ENCODE measurements around the gene PSMB2. TPM values are rescaled to one million over a fixed set of nuclear protein-coding genes. Genes with fewer than 3 reads are reported as not detected.
"Not testable (repeated sequence)": the region's sequence is repeated elsewhere in the genome, so short reads cannot be mapped to it uniquely, and the experiment has no call there.

Gene PSMB2
- total RNA-seq, 4 donors from 2014 or later: 16.1 to 41.6 (median 29.0) TPM

GRCh38 chr1:35580949-35581388 lies 60.4 kb downstream of the PSMB2 start:
- WGBS, 2 donors (ENCODE audit: low coverage in 1 of 2): 31 to 42% methylated on average over 4 of the region's 4 CpGs
- no peak for DNase-seq
- no peaks in the 10 kb centered on the region for H3K9me3 ChIP-seq
- no peak overlapping the region for H3K4me3 ChIP-seq
- peaks cover 0 to 22% (median 12%) of the 10 kb centered on the region in 4 donors for H3K4me1 ChIP-seq
- no peak overlapping the region for H3K27ac ChIP-seq
- no peaks in the 10 kb centered on the region for H3K36me3 ChIP-seq
- TF ChIP-seq POLR2A (IDR thresholded peaks at IDR 0.05): no peak
- TF ChIP-seq CTCF (IDR thresholded peaks at IDR 0.05): no peak
- TF ChIP-seq EP300 (IDR thresholded peaks at IDR 0.05; ENCODE audit: low read depth): no peak
- no peak for TF ChIP-seq POLR2AphosphoS5 (IDR thresholded peaks at IDR 0.05)
- in situ Hi-C loops (cut with MboI; ENCODE audit: low pct_ligation_motif_present in 1 of 4, low pct_unique_long_range_greater_than_20kb in 1 of 4, low sequenced_read_pairs in 3 of 4): no loop called here
- peaks cover 17% of the 10 kb centered on the region for H3K27me3 ChIP-seq
- intact Hi-C loops (cut with DNase I; ENCODE audit: low total_unique reads): no loop called here

- no peaks in the 10 kb centered on the region for H3K9me3 ChIP-seq
- 17% methylated on average over 43 of the region's 70 CpGs; no CpG with 5 or more reads in 1 of the 2 donors for WGBS, 2 donors (ENCODE audit: low coverage in 1 of 2)
- TF ChIP-seq POLR2A (IDR thresholded peaks at IDR 0.05) (no peak), EP300 (IDR thresholded peaks at IDR 0.05; ENCODE audit: low read depth) (no peak), POLR2AphosphoS5 (IDR thresholded peaks at IDR 0.05) (no peak), CTCF (IDR thresholded peaks at IDR 0.05) (no peak)
- intact Hi-C loops (cut with DNase I; ENCODE audit: low total_unique reads): no loop called here
- peak overlapping the region in 1 of 4 donors; percentile 3 for H3K27ac ChIP-seq
- DNase-seq: peak; percentile 59
- no peaks in the 10 kb centered on the region for H3K36me3 ChIP-seq
- in situ Hi-C loops (cut with MboI; ENCODE audit: low pct_ligation_motif_present in 1 of 4, low pct_unique_long_range_greater_than_20kb in 1 of 4, low sequenced_read_pairs in 3 of 4): no loop called here
- peaks cover 0 to 37% (median 24%) of the 10 kb centered on the region in 4 donors for H3K4me1 ChIP-seq
- peak overlapping the region; percentile 26 to 59 (median 32) for H3K4me3 ChIP-seq
- peaks cover 52% of the 10 kb centered on the region for H3K27me3 ChIP-seq
Observed at GRCh38 chr1:35577071-35577998, 64.0 kb downstream of the PSMB2 start.

- H3K27me3 ChIP-seq: peaks cover 58% of the 10 kb centered on the region
- intact Hi-C loops (cut with DNase I; ENCODE audit: low total_unique reads); DNase-seq; H3K27ac ChIP-seq; H3K9me3 ChIP-seq; in situ Hi-C loops (cut with MboI; ENCODE audit: low pct_ligation_motif_present in 1 of 4, low pct_unique_long_range_greater_than_20kb in 1 of 4, low sequenced_read_pairs in 3 of 4); H3K36me3 ChIP-seq: not testable (repeated sequence)
- peak overlapping the region in 2 of 4 donors; percentile 37 to 59 for H3K4me3 ChIP-seq
- H3K4me1 ChIP-seq: peaks cover 0 to 37% (median 24%) of the 10 kb centered on the region in 4 donors
- WGBS, 2 donors (ENCODE audit: low coverage in 1 of 2): 72% methylated on average over 11 of the region's 37 CpGs; no CpG with 5 or more reads in 1 of the 2 donors
Observed at GRCh38 chr1:35576766-35577070, 64.6 kb downstream of the PSMB2 start.

GRCh38 chr1:35576061-35576765 lies 65.1 kb downstream of the PSMB2 start:
- 75% methylated on average over 10 of the region's 10 CpGs; no CpG with 5 or more reads in 1 of the 2 donors for WGBS, 2 donors (ENCODE audit: low coverage in 1 of 2)
- no peaks in the 10 kb centered on the region for H3K36me3 ChIP-seq
- no peak for DNase-seq
- TF ChIP-seq EP300 (IDR thresholded peaks at IDR 0.05; ENCODE audit: low read depth): no peak
- no peak for TF ChIP-seq CTCF (IDR thresholded peaks at IDR 0.05)
- no peak for TF ChIP-seq POLR2AphosphoS5 (IDR thresholded peaks at IDR 0.05)
- TF ChIP-seq POLR2A (IDR thresholded peaks at IDR 0.05): no peak
- intact Hi-C loops (cut with DNase I; ENCODE audit: low total_unique reads): no loop called here
- H3K9me3 ChIP-seq: no peaks in the 10 kb centered on the region
- H3K27me3 ChIP-seq: peaks cover 63% of the 10 kb centered on the region
- H3K27ac ChIP-seq: no peak overlapping the region
- in situ Hi-C loops (cut with MboI; ENCODE audit: low pct_ligation_motif_present in 1 of 4, low pct_unique_long_range_greater_than_20kb in 1 of 4, low sequenced_read_pairs in 3 of 4): no loop called here
- H3K4me3 ChIP-seq: peak overlapping the region in 1 of 4 donors; percentile 59
- H3K4me1 ChIP-seq: peaks cover 0 to 37% (median 24%) of the 10 kb centered on the region in 4 donors
